HG03520 (cell line): Measurements from ENCODE around the gene EDIL3.
"Not testable (repeated sequence)": the region's sequence is repeated elsewhere in the genome, so short reads cannot be mapped to it uniquely, and the experiment has no call there.

ENCODE experiments used
- ATAC-seq: cut with Tn5 transposase; IDR thresholded peaks from one replicate; pipeline ENCODE4 v1.9.1; 2021; ENCODE audit warnings: mild to moderate bottlenecking, moderate library complexity; ENCODE audit not compliant: unreplicated experiment

EDIL3 gene

DNA sequence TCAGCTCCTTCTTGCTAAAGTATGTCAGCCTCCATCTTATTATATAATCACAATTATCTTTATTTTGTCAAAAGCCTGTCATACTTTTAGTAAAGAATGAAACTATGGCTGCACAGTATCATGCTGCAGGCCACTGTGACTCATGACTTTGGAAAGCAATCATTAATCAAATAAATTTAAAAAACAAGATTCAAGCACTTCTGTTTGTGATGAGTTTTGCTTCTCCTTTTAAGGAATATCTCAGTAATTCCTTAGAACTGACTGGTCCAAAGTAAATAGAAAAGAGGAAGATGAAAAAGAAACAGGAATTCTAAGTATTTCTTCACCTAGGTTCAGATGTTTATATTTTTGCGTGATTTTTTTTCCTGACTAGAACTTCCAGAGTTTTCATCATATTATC is 83.1 kb downstream of the EDIL3 start:
- no peak for ATAC-seq

DNA sequence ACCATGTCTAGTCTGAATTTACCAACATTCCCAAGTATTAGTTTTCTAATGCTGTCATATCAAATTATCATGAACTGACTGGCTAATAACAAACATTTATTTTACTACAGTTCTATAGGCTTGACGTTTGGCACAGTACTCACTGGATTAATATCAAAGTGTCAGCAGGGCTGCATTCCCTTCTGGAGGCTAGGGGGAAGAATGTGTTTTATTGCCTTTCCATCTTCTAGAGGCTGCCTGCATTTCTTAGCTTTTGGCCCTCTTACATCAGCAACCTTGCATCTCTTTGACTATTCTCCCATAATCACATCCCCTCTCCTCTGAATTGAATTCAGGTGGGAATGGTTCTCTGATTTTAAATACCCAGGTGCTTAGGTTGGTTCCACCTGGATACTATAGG is 84.7 kb downstream of the EDIL3 start:
- no peak for ATAC-seq

DNA sequence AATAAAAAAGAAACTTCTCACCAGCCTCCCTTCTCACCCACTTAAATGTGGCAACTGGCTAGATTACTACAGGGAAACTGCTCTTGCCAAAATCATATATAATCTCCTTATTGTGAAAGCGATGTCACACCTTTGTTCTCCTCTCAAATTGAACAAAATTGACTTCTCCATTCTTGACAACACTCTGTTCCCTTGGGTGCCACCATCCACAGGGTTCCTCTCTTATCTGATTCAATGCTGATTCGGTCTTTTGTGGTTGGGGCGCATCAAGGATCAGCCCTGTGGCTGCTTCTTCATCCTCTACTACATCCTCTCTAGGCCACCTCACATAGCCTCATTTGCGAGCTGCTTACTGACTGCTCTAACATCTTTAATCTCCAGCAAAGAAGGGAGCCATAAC is 86.1 kb downstream of the EDIL3 start:
- no peak for ATAC-seq

DNA sequence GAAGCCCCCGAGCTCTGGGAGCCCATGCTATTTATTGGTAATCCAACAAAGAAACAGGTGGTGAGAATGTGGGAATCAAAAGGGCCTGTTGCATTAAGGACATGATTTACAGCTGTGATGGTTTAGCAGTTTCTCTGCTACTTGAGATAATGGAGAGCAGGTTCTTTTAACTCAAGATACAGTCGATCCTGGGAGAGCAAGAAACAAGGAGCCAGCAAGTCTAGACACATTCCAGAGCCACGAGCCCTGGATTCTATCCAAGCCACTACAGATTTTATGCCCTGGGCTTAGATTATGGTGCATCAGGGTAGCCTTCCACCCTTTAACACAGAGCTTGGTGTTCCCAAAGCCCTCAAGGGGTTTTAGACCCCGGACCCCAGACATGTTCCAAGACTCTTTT is 87.0 kb downstream of the EDIL3 start:
- not testable (repeated sequence) for ATAC-seq

DNA sequence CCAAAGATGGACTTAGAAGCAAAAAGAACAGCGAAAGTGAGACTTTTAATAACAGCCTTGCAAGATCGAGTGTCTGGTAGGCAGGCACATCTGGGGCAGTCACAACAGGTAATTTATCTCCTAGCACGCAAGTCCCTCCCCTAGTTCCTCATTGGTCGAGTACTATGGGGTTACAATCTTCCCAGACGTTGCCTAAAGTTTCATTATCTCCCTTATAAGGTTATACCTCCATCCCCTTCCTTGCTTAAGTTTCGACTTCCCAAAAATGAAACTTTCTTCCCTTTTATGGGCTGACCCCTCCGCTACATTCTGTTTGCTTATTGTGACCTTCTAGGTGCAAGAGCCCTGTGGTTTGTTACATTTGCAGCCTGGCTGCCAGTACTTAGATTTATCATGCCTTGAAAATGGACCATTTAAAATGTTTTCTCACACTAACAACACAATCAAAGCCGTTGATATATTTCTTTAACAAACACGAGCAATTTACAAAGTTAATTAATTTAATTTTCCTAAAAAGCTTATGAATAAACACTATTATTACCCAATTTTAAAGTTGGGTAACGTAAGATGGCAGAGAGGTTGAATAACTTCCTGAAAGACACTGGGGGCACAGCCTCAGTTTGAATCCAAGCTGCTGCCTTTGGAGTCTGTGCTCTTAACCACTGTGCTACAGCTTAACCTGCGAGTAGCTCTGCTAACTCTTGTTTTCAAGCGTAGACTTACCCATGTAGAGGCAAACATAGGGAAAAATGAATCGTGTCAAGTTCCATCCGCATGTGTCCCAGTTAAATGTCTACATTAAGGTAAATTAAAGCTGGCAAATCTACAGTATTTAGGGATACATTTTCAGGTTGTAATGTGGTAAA is 91.7 kb downstream of the EDIL3 start:
- no peak for ATAC-seq

DNA sequence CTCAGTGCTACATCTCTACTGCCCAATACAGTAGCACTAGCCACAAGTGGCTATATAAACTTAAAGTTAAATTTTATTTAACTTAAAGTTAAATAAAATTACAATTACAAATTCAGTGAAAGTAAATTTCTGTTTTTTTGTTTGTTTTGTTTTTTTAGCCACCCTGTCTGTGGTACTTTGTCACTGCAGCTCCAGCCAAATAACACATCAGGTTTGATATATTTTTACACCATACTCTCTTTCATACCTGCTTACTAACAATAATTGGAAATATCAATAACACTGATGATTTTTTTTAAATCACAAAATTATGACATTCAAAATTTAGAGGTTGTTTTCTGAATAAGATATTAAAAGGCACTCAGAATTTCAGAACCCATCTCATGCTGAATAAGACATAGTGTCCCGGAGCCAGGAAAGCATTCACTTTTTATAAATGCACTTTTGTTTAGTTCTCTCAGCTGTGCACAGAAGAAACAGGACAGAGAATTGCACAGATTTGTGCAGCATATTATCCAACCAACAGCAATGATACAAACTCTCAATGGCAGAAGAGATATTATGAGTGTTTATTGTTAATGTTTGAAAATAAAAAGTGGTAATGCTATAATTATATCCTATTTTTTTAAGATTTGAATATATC is 92.6 kb downstream of the EDIL3 start:
- ATAC-seq, result no peak

DNA sequence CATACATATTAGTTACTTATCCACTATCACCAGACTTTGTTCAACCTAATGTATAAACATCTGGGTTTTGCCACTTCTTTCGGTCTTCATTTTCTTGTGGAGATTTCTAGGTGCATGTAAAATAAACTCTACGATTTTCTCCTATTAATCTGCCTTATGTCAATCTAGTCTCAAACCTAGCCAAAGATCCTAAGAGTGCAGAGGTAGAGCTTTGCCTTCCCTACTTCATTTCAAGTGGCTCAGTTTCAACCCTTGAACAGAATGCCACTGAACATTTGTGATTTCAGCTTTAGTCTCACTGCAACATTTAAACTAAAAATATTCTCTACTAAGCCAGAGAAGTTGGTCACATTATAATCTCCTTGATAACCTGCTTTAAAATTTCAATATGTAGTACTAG is 94.0 kb downstream of the EDIL3 start:
- ATAC-seq, result no peak

DNA sequence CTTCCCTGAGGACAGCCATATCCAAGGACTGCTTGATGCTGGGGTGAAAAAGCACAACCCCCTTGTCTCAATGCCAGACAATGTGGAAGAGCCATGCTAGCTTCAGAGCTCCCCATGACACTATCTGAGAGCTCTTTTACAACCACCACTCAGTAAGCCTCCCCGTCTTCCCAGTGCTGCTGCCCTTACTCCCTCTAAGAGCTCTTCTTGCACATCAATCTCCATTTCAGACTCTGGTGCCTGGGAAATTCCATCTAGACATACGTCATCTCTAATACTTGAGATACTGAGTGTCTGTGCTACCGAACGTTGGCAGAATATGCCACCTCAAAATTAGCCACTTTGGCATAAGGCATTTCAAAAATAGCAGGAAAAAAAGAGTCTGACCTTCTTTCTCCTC is 94.5 kb downstream of the EDIL3 start:
- no peak for ATAC-seq

DNA sequence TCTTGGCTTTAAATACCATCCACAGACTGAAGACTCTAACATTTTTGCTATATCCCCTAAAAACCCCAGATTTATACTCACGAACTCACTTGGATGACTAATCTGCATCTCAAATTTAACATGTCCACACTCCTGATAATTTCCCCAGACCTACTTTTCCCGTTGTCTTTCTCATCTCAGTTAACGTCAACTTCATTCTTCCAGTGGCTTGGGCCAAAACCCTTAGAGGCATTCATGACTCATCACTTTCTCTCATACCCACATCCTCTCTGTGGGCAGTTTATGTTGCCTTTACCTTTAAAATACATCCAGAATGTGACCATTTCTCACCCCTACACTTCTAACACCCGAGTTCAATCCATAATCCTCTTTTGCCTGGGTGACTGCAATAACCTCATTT is 96.7 kb downstream of the EDIL3 start:
- peak; percentile 52 for ATAC-seq

DNA sequence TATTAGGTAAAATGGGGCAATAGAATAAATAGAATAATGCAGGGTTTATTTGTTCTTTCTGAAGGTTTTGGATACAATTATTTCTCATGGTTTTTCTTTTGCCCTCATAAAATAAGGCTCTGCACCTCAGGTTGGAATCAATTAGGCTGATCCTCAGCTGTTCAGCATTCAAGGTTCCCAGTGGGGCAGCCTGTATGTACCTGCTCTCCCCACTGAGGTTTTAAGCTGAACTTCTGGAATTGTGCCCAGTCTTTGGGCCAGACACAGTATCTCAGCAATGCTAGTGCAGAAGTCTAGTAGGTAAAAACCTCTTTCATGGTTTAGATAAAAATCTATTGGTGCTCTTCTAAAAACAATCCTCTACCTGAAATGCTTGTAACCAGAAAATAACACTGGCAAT is 98.0 kb downstream of the EDIL3 start:
- no peak for ATAC-seq

DNA sequence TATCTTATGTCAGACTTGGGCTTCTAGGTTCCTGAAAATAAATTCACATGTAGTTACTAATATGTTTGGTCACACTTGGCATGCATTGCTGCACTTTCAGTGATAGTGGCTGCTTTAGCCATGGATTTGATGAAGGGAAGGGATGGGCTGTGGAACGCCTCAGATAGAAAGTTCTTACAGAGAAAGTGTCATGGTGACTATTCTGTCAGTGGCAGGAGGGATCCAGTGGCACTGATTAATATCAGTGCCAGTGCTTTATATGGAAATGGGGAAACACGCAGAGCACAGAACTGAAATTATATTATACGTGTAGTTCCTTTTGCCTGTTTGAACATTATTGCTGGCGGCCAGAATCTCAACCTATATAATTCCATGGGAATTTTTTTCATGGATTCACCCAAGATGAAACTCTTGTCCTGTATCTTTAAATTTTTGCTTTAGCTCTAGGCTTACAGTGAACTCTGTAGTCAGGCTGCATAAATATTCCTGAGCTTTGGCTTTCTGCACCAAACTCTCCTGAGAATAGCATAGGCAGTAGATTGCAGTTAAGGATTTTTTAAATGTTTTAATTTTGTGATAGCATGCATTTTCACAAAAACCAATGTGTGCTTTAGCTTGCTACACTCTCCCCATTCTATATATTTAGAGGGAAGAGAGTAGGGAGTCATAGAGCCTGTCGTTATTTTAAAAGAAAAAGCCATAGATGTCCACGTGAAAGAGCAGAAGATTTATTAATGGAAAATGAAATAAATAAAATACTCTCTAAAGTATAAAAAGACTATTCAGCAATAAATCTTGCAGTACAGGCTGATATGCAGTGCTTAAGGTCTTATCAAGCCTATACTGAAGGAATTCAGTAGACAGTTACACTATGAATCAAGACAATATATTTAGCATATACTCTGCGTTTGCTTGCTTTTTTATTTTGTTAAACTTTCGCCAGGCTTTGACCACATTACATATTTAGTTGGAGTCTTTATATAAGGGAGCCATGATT is 98.7 kb downstream of the EDIL3 start:
- no peak for ATAC-seq

DNA sequence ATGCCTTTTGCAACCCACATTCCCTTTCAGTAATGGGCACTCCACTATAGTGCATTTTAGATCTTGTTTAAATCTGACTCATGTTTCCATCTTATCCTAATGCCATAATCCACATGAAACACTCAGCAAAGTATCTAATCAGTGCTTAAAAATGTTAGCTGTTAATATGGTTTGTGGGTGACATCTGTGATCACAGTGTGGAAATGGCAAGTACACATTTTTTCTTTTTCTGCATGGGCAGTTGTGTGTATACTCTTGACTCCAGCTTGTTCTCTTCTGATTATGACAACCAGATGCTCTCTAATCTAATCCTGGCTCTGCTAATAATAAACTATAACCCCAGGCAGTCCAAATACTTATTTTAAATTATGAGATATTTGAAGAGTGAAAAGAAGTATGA is 103.3 kb downstream of the EDIL3 start:
- ATAC-seq, result no peak

DNA sequence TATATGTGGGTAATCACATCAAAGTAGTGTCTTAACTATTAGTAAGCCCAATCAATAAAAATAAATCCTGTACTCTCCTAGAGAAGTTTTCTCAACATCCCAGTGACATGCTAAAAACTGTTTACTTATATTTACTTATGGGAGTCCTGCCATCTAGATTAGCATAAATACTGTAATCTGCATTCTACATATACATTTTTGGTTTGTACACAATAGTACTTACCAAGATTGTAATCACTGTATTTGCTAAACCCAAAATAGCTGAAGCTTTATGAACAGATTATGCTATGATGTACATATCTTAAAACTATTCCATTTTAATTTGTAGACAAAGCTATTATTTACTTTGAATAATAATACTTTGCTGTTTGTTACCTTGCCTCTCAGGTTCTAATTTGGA is 105.4 kb downstream of the EDIL3 start:
- no peak for ATAC-seq

DNA sequence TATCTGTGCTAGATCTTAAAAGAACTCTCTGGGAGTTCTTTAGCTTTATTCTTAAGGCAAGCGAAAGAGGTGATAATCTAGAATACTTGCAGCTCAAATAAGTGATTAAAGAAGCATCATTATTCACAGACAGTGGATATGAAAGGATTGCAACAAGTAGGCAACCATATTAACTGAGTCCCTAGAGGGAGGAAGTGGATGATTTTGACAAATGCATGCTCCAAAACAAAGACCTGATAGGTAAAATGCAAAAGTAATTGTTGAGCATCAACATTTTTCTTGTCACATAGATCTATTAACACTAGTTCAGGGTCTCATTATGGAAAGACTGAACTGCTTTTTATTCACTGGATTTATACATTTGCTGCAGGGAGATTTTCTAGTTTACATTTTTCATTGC is 109.1 kb downstream of the EDIL3 start:
- no peak for ATAC-seq

DNA sequence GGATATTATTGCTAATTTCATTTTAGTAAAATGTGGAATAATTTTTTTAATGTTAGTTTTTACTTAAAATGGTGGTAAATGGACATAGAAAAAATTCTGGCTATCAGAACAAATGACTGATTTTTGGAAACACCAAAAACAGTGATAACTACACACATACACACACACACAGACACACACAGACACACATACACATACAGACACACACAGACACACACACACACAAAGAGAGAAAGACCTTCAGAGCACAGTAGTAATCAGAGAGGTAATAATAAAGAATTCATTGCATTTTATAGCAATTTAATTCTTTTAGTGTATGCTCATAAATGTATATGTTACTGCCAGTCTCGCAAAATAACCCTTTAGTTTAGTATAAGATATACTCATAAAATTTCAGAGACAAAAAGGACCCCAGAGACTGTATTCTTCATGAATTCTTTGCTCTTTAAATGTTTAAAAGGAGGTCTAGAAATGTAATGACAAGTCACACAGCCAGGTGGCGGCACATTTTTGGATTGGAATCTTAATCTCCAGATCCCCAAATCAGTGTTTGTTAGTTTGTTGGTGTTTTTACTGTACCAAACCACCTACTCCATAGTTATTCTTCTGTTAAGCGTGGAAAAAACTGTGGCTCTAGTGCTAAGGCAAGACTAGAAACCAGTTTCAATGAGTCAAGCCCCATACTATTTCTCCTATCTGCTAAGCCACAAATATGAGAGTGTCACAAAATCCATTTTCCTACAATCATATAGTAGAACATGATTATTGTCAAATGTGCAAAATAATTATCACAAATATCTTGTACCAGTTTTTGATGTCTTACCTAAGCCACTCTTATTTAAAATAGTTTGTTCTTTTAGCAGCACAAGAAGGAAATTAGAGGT is 109.9 kb downstream of the EDIL3 start:
- ATAC-seq, result no peak

DNA sequence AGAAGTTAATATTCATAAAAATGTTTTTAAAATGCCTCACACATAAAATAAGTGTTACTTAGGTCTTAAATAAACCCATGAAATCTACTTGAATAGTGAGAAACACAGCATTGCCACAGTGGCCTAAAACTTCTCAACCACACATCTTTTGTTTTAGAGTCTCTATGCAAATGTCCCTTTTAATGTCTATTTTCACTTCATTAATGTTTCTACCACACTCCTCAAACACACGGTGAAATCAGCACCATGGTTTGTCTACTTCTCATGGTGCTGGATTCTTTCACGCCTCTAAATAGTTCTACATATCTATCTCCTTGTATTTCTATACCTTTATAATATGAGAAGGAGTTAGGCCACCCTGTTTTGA is 111.2 kb downstream of the EDIL3 start:
- no peak for ATAC-seq

DNA sequence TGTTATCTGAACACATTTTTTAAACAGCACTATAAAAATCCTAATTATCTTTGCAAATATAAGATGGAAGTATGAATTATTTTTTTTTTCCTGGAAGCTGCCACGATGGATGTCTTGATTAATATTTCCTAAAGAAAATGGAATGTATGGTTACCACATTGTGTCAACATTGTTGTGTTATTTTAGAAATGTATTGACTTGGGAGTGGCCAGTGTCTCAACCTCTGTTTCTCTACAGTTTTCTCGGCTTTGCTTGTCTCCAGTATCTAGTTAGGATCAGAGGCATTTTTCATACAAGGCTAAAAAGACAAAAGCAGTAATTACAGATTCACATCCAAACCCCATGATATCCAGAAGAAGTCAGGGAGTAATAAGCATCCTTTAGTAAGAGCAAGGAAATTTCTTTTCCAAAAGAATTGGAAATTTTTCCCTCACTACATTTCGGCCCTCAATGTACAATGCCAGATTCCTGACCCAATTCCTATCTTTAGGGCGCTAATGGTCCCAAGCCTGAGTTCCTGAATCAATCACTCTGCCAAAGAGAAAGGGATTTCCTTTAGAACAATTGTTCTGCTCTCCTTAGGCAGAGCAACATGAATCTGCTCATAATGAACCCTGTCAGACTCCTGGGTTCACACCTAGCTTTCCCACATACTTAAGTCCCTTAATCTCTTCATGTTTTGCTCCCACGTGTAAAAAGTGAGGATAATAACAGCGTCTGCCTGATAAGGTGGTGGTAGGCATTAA is 111.7 kb downstream of the EDIL3 start:
- no peak for ATAC-seq

DNA sequence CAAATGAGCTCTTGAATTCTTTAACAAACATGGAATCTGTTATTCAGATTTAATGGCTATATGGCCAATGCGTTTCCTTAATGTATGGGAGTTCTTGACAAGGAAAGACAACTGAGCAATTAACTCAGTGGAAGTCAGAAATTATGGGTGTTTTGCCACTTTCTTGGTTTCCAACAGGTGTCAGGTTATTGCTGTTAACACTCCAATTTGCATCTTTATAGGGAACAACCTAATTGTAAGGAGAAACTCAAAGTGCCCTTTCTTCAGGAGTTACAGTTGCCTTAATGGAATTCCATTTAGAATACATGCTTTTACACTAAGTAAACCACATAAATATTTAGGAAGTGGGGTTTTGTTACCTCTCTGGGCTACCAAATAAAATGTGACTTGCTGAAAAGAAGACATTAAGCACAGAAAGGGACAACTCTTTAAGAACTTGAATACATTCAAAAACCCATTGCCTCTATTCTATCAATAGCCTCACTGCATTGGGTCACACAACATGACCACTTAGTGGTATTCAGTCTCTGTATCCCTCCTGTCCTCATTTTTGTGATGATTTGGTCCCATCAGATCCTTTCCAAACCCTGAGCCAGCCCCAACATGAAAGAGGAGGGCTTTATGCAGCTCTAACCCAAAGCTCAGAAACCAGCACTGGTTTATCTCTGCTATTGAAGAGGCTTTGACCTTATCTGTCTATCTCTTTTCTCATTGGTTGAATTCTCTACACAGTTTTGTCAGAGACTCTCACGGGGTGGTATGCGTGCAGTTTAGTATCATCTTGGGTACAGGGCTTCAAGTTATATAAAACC is 118.7 kb downstream of the EDIL3 start:
- ATAC-seq, result no peak

DNA sequence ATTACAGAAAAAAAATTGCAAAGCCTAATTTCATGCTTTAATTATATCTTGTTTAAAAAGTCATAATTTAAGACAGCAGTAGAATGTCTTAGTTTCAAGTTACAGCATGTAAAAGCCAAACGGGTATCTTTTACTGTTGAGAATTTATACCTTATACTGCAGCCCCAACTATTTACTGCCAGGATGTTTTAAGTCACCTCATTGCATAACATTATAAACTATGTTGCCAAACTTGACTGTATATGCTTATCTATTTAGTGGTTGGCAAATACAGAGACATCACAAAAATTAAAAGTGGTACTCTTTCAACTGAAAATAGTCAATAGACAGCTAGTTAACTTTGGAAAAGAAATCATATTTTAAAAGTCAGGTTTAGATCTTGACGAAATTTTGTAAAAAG is 119.5 kb downstream of the EDIL3 start:
- no peak for ATAC-seq
